GM13976 (cell line): ENCODE data around the gene NTM.

Experiments
- DNase-seq: peaks from one replicate; pipeline ENCODE4 v3.0.0; 2012; ENCODE audit warnings: low spot score
- CTCF ChIP-seq: IDR thresholded peaks from 2 replicates; pipeline ENCODE4 v1.5.1; 2012; ENCODE audit warnings: borderline replicate concordance, mild to moderate bottlenecking; ENCODE audit not compliant: insufficient read depth; ENCODE audit errors: extremely low read depth, missing control alignments, control extremely low read depth
- in situ Hi-C: fragments of 300-500 bp; cut with MboI; formaldehyde crosslinking; loops from one replicate; pipeline ENCODE4 v1.12.0; 2022; ENCODE audit warnings: low sequenced_read_pairs, mixed read lengths, inconsistent platforms; ENCODE audit not compliant: unreplicated experiment

NTM gene

DNA sequence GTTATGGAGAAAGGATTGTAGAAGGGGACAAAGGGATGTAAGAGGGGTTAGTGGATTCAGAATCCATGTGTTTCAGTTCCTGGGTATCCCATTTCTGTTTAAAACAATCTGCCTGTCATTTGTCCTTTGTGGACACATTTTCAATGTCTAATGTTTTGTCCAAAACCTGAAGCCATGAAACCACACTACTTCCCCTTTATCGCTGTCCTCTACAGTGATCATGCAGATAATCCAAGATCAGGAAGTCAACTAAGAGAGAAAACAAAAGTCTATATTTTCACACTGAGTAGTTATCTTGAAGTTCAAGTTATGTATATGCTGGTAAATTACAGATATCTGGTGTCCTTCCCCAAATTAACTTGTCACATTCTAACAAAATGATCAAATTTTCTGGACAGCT is 457.0 kb downstream of the NTM start:
- DNase-seq: no peak
- no peak for TF ChIP-seq CTCF
- in situ Hi-C loops: no loop called here

GRCh38 chr11:131829725-131830124 is 459.3 kb downstream of the NTM start:
- TF ChIP-seq CTCF: no peak
- no peak for DNase-seq
- in situ Hi-C loops: no loop called here

GRCh38 chr11:131832079-131832478 is 461.7 kb downstream of the NTM start:
- DNase-seq: no peak
- TF ChIP-seq CTCF: no peak
- in situ Hi-C loops: no loop called here

GRCh38 chr11:131833366-131833765 is 463.0 kb downstream of the NTM start:
- TF ChIP-seq CTCF: no peak
- in situ Hi-C loops: no loop called here
- DNase-seq: no peak

GRCh38 chr11:131837562-131837961 is 467.1 kb downstream of the NTM start:
- in situ Hi-C loops: no loop called here
- no peak for TF ChIP-seq CTCF
- no peak for DNase-seq

- in situ Hi-C loops: no loop called here
- DNase-seq: no peak
- no peak for TF ChIP-seq CTCF
Observed at GRCh38 chr11:131838016-131838415, 467.6 kb downstream of the NTM start.

DNA sequence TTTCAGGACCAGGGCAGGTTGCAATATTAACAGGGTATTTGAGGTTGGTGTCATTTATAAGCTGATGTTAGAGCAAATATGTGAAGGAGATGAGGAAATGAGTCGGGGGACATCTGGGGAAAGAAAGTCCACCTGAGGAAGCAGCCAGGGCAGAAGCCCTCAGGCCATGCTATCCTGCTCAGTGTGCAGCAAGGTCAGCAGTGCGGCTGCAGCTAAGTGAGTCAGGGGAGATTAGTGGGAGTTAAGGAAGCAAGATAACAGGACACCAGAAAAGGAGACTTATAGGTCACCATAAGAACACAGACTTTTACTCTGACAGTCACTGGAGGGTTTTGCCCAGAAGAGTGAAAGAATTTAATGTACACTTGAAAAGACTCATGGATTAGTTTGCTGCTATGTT is 468.9 kb downstream of the NTM start:
- TF ChIP-seq CTCF: no peak
- in situ Hi-C loops: no loop called here
- DNase-seq: no peak
